ENCODE data around the gene CLSTN2.

DNA sequence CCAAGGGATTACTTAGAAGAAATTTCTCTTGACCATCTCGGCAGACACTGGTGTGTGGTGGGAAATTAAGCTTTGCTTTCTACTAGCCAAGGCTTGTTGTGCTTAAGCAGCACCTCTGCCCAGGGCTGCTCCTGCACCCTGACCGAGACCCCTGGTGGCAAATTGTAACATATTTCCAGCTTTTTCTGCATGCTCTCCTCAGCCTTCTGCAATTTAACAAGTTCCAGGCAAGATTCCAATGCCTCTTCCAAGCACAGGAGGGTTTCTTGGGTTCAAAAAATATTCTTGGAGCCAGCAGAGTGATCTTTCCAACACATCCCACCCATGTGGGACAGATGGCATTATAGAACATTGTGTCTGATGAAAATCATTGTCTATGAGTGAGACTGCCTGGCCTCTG, 210.5 kb downstream of the CLSTN2 start:
- TF ChIP-seq, protein P1, sequence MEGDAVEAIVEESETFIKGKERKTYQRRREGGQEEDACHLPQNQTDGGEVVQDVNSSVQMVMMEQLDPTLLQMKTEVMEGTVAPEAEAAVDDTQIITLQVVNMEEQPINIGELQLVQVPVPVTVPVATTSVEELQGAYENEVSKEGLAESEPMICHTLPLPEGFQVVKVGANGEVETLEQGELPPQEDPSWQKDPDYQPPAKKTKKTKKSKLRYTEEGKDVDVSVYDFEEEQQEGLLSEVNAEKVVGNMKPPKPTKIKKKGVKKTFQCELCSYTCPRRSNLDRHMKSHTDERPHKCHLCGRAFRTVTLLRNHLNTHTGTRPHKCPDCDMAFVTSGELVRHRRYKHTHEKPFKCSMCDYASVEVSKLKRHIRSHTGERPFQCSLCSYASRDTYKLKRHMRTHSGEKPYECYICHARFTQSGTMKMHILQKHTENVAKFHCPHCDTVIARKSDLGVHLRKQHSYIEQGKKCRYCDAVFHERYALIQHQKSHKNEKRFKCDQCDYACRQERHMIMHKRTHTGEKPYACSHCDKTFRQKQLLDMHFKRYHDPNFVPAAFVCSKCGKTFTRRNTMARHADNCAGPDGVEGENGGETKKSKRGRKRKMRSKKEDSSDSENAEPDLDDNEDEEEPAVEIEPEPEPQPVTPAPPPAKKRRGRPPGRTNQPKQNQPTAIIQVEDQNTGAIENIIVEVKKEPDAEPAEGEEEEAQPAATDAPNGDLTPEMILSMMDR (IDR thresholded peaks at IDR 0.05): no peak
- TF ChIP-seq EP300 (IDR thresholded peaks at IDR 0.05): no peak
- no peak for TF ChIP-seq POLR2A (IDR thresholded peaks at IDR 0.05; ENCODE audit: low read depth)
- no peak for TF ChIP-seq POLR2AphosphoS5 (IDR thresholded peaks at IDR 0.05)

All from esophagus muscularis mucosa (tissue), 4 donors.